HG02642 (cell line): ENCODE results near the gene ABCD2.
"Not testable (repeated sequence)": the region's sequence is repeated elsewhere in the genome, so short reads cannot be mapped to it uniquely, and the experiment has no call there.

Experiments
- ATAC-seq: cut with Tn5 transposase; IDR thresholded peaks from one replicate; pipeline ENCODE4 v1.9.1; 2021; ENCODE audit warnings: mild to moderate bottlenecking; ENCODE audit not compliant: unreplicated experiment, poor library complexity

ABCD2 gene

GRCh38 chr12:39619660-39620433 is at the start of gene ABCD2:
Gene ABCD2, minus strand, starts transcription at chr12:39619803. Its CDS starts 188 bp downstream, at chr12:39619615.
- ATAC-seq: peak; percentile 80

- ATAC-seq: no peak
These were observed 40.5 kb upstream of the ABCD2 start for GRCh38 chr12:39660101-39660500.

- ATAC-seq: no peak
These were observed 27.8 kb upstream of the ABCD2 start for GRCh38 chr12:39647383-39647782.

GRCh38 chr12:39646963-39647362 is 27.4 kb upstream of the ABCD2 start:
- no peak for ATAC-seq

- no peak for ATAC-seq
These were observed 23.4 kb upstream of the ABCD2 start for GRCh38 chr12:39643052-39643451.

- ATAC-seq: no peak
These were observed 19.2 kb upstream of the ABCD2 start for GRCh38 chr12:39638840-39639239.

- ATAC-seq: no peak
These were observed 18.6 kb upstream of the ABCD2 start for GRCh38 chr12:39638178-39638577.

- no peak for ATAC-seq
These were observed 13.1 kb upstream of the ABCD2 start for GRCh38 chr12:39632670-39633069.

GRCh38 chr12:39628836-39629235 is 9.2 kb upstream of the ABCD2 start:
- peak; percentile 51 for ATAC-seq

GRCh38 chr12:39627914-39628313 is 8.3 kb upstream of the ABCD2 start:
- no peak for ATAC-seq

GRCh38 chr12:39626033-39626814 is 6.6 kb upstream of the ABCD2 start:
- no peak for ATAC-seq

GRCh38 chr12:39623919-39624318 is 4.3 kb upstream of the ABCD2 start:
- ATAC-seq: no peak

- ATAC-seq: not testable (repeated sequence)
These were observed 3.6 kb upstream of the ABCD2 start for GRCh38 chr12:39623160-39623559.

- ATAC-seq: no peak
These were observed 2.7 kb upstream of the ABCD2 start for GRCh38 chr12:39622306-39622705.

GRCh38 chr12:39621670-39622069 is 2.1 kb upstream of the ABCD2 start:
- ATAC-seq: no peak

GRCh38 chr12:39620659-39621658 is 1.4 kb upstream of the ABCD2 start:
- peak; percentile 44 for ATAC-seq

GRCh38 chr12:39619316-39619659 is 315 bp downstream of the ABCD2 start:
- ATAC-seq: peak; percentile 21

- ATAC-seq: no peak
These were observed 902 bp downstream of the ABCD2 start for GRCh38 chr12:39618701-39619100.

- no peak for ATAC-seq
These were observed 1.7 kb downstream of the ABCD2 start for GRCh38 chr12:39617887-39618286.

- no peak for ATAC-seq
These were observed 2.9 kb downstream of the ABCD2 start for GRCh38 chr12:39616666-39617065.
